Hair follicular keratinocyte (primary cell): Measurements from ENCODE around the gene ZSWIM1. TPM values are rescaled to one million over a fixed set of nuclear protein-coding genes. Genes with fewer than 3 reads are reported as not detected.

Experiments used
- total RNA-seq: library from RNA; depleted of rRNA; stranded (reverse); fragments of >200 nt; gene quantifications from 2 replicates; pipeline ENCODE4 v1.2.3, GENCODE V29; 2015

The ZSWIM1 gene
- total RNA-seq = 4.4 and 7.3 TPM in 2 replicates

GRCh38 chr20:45880988-45881788, at the start of gene ZSWIM1:
TSS of gene ZSWIM1 (plus strand) at chr20:45881227. CDS start at chr20:45882593, 1,366 bp downstream.

GRCh38 chr20:45833030-45833882, 47.8 kb upstream of the ZSWIM1 start, which contains the start of gene SNX21:
TSS of gene SNX21 (plus strand) at chr20:45833799. CDS start at chr20:45833920, 121 bp downstream.

GRCh38 chr20:45857114-45857881, 23.7 kb upstream of the ZSWIM1 start, which contains the start of the genes ACOT8 and ZSWIM3:
TSS of gene ACOT8 (minus strand) at chr20:45857392. CDS start at chr20:45857315, 77 bp downstream.
TSS of gene ZSWIM3 (plus strand) at chr20:45857614. CDS start at chr20:45857826, 212 bp downstream.

GRCh38 chr20:45887346-45887715, 6.3 kb downstream of the ZSWIM1 start, which contains the start of gene SPATA25:
TSS of gene SPATA25 (minus strand) at chr20:45887622. CDS start at chr20:45887590, 32 bp downstream.

GRCh38 chr20:45890985-45891983, 10.3 kb downstream of the ZSWIM1 start, which contains the start of the genes CTSA and NEURL2:
TSS of gene CTSA (plus strand) at chr20:45891335. CDS start at chr20:45891569, 234 bp downstream.
TSS of gene NEURL2 (minus strand) at chr20:45891208. CDS start at chr20:45890991, 217 bp downstream.

GRCh38 chr20:45911486-45912343, 30.7 kb downstream of the ZSWIM1 start, which contains the start of gene PLTP:
TSS of gene PLTP (minus strand) at chr20:45912155. CDS start at chr20:45911452, 703 bp downstream.

Other genes starting within 250 kb of the ZSWIM1 start
- not detected in 2 replicates for gene WFDC9, start 249.9 kb upstream of the ZSWIM1 start, total RNA-seq
- gene WFDC11, start 211.0 kb upstream of the ZSWIM1 start, total RNA-seq = not detected in 2 replicates
- gene WFDC13, start 179.2 kb upstream of the ZSWIM1 start, total RNA-seq = not detected in 2 replicates
- gene WFDC10B, start 176.2 kb upstream of the ZSWIM1 start, total RNA-seq = not detected in 2 replicates
- not detected in 2 replicates for gene SPINT4, start 158.9 kb upstream of the ZSWIM1 start, total RNA-seq
- gene WFDC3, start 89.3 kb upstream of the ZSWIM1 start, total RNA-seq = not detected in 2 replicates
- gene DNTTIP1, start 89.3 kb upstream of the ZSWIM1 start, total RNA-seq = 10.6 and 11.9 TPM in 2 replicates
- gene UBE2C, start 68.6 kb upstream of the ZSWIM1 start, total RNA-seq = 57.3 and 146 TPM in 2 replicates
- not detected in 2 replicates for gene TNNC2, start 53.9 kb upstream of the ZSWIM1 start, total RNA-seq
- 14.5 and 19.3 TPM in 2 replicates for gene SNX21, start 47.4 kb upstream of the ZSWIM1 start, total RNA-seq
- gene ACOT8, start 23.8 kb upstream of the ZSWIM1 start, total RNA-seq = 41.1 and 59.1 TPM in 2 replicates
- gene ZSWIM3, start 23.6 kb upstream of the ZSWIM1 start, total RNA-seq = 2.7 and 3.2 TPM in 2 replicates
- gene SPATA25, start 6.4 kb downstream of the ZSWIM1 start, total RNA-seq = not detected in 2 replicates
- gene NEURL2, start 10.0 kb downstream of the ZSWIM1 start, total RNA-seq = 1.7 and 3.4 TPM in 2 replicates
- 22.9 and 26.6 TPM in 2 replicates for gene CTSA, start 10.1 kb downstream of the ZSWIM1 start, total RNA-seq
- 123 and 157 TPM in 2 replicates for gene PLTP, start 30.9 kb downstream of the ZSWIM1 start, total RNA-seq
- gene PCIF1, start 53.5 kb downstream of the ZSWIM1 start, total RNA-seq = 14.2 and 14.9 TPM in 2 replicates
- 11.1 and 12.6 TPM in 2 replicates for gene ZNF335, start 91.0 kb downstream of the ZSWIM1 start, total RNA-seq
- gene MMP9, start 127.7 kb downstream of the ZSWIM1 start, total RNA-seq = 49.9 and 508 TPM in 2 replicates
- 0.23 and 0.76 TPM in 2 replicates for gene SLC12A5, start 148.0 kb downstream of the ZSWIM1 start, total RNA-seq
- 12.1 and 14.0 TPM in 2 replicates for gene NCOA5, start 208.7 kb downstream of the ZSWIM1 start, total RNA-seq
- 7.4 and 10.9 TPM in 2 replicates for gene CD40, start 237.1 kb downstream of the ZSWIM1 start, total RNA-seq